ENCODE results near the gene GLI3.

The GLI3 gene

DNA sequence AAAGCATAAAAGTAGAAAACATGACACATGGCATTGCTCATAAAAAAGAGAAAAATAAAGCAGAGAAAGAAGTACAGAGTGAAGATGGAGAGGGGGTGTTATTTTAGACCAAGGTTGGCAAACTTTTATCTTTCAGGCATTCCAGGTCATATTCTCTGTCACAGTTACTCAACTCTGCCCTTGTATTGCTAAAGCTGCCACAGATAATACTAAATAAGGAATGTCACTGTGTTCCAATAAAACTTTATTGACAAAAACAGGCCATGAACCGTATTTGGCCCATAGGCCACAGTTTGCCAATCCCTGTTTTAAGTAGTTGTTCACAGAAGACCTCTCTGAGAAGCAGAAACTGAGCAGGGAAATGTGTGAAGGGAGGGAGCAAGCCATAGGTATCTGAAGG, 167.4 kb downstream of the GLI3 start:
- in situ Hi-C loops (cut with HindIII; ENCODE audit: low pct_ligation_motif_present, low sequenced_read_pairs), result no loop called here
- TF ChIP-seq CTCF (IDR thresholded peaks at IDR 0.05; ENCODE audit: low read depth, low read length, missing control alignments), result no peak
- Histone ChIP-seq H3K27ac (no peak overlapping the region), H3K27me3 (replicated peaks) (no peaks in the 10 kb centered on the region), H3K36me3 (replicated peaks) (no peaks in the 10 kb centered on the region), H3K4me3 (ENCODE audit: low read depth, low read length) (no peak overlapping the region)
- no peak for DNase-seq

- DNase-seq, result no peak
These were observed 168.3 kb downstream of the GLI3 start for GRCh38 chr7:42068554-42069280.

DNA sequence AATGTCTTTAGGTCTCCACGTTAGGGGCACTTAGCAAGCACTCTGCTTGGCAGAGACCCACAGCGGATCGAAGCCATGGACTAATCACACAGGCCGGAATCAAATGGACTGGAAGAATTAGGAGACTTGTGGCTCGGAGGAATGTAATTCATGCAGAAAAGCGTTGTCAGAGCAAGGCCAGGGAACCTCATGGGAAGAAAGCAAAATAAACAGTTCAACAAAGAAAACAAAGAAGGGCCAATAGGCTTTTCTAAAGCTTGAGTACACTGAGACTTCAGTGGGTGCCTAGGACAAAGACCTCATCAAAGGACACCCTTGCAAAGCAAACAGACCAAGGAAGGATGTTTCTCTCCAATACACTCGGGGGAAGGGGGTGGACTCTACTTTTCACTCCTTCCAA, 171.1 kb downstream of the GLI3 start:
- in situ Hi-C loops (cut with HindIII; ENCODE audit: low pct_ligation_motif_present, low sequenced_read_pairs), result no loop called here
- Histone ChIP-seq H3K4me3 (ENCODE audit: low read depth, low read length) (no peak overlapping the region), H3K36me3 (replicated peaks) (no peaks in the 10 kb centered on the region), H3K27me3 (replicated peaks) (no peaks in the 10 kb centered on the region), H3K27ac (no peak overlapping the region)
- no peak for TF ChIP-seq CTCF (IDR thresholded peaks at IDR 0.05; ENCODE audit: low read depth, low read length, missing control alignments)
- DNase-seq, result peak; percentile 45

More at GRCh38 chr7:42068554-42069280, 168.3 kb downstream of the GLI3 start:
- TF ChIP-seq CTCF (IDR thresholded peaks at IDR 0.05; ENCODE audit: low read depth, low read length, missing control alignments), result no peak
- in situ Hi-C loops (cut with HindIII; ENCODE audit: low pct_ligation_motif_present, low sequenced_read_pairs), result no loop called here
- Histone ChIP-seq H3K27me3 (replicated peaks) (no peaks in the 10 kb centered on the region), H3K27ac (no peak overlapping the region), H3K4me3 (ENCODE audit: low read depth, low read length) (no peak overlapping the region), H3K36me3 (replicated peaks) (no peaks in the 10 kb centered on the region)

- no peak overlapping the region for H3K4me3 ChIP-seq (ENCODE audit: low read depth, low read length)
- H3K27me3 ChIP-seq (replicated peaks), result no peaks in the 10 kb centered on the region
- in situ Hi-C loops (cut with HindIII; ENCODE audit: low pct_ligation_motif_present, low sequenced_read_pairs), result no loop called here
- TF ChIP-seq CTCF (IDR thresholded peaks at IDR 0.05; ENCODE audit: low read depth, low read length, missing control alignments), result no peak
- no peak overlapping the region for H3K27ac ChIP-seq
- DNase-seq, result no peak
- no peaks in the 10 kb centered on the region for H3K36me3 ChIP-seq (replicated peaks)
These were observed 172.0 kb downstream of the GLI3 start for GRCh38 chr7:42065015-42065414.

- Histone ChIP-seq H3K27me3 (replicated peaks) (no peaks in the 10 kb centered on the region), H3K27ac (no peak overlapping the region), H3K4me3 (ENCODE audit: low read depth, low read length) (no peak overlapping the region), H3K36me3 (replicated peaks) (no peaks in the 10 kb centered on the region)
- no peak for DNase-seq
- TF ChIP-seq CTCF (IDR thresholded peaks at IDR 0.05; ENCODE audit: low read depth, low read length, missing control alignments), result no peak
- in situ Hi-C loops (cut with HindIII; ENCODE audit: low pct_ligation_motif_present, low sequenced_read_pairs), result no loop called here
These were observed 172.5 kb downstream of the GLI3 start for GRCh38 chr7:42064534-42064933.

GRCh38 chr7:42059275-42059674, 177.7 kb downstream of the GLI3 start:
- H3K36me3 ChIP-seq (replicated peaks), result no peaks in the 10 kb centered on the region
- H3K4me3 ChIP-seq (ENCODE audit: low read depth, low read length), result no peak overlapping the region
- H3K27me3 ChIP-seq (replicated peaks), result no peaks in the 10 kb centered on the region
- H3K27ac ChIP-seq, result no peak overlapping the region
- TF ChIP-seq CTCF (IDR thresholded peaks at IDR 0.05; ENCODE audit: low read depth, low read length, missing control alignments), result no peak
- in situ Hi-C loops (cut with HindIII; ENCODE audit: low pct_ligation_motif_present, low sequenced_read_pairs), result no loop called here
- DNase-seq, result no peak

All from brain microvascular endothelial cell (primary cell).